ENCODE measurements around the gene RALB.

DNA sequence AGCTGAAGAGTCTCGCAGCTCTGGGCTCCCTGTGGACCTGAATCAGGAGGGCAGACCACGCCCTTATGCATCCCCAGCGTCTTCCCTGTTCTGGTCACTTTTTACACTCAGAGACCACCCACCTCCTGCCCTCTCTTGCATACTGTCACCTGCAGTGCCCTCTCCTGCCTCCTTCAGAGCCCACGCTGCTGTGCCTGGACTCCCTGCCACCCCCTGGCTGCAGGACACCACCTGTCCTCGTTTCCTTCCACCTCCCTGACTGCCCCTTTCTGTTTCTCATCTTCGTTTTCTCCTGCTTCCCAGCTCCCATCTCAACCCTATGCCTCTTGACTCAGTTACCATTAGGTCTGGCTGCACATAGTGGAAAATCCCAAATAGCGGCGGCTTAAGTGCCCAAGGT, 84.1 kb downstream of the RALB start:
- no peak for TF ChIP-seq SMC3 (IDR thresholded peaks at IDR 0.05; ENCODE audit: low read depth, low read length)
- no peak for TF ChIP-seq POLR2A (IDR thresholded peaks at IDR 0.05; ENCODE audit: low read depth, low read length)
- TF ChIP-seq, protein P1, sequence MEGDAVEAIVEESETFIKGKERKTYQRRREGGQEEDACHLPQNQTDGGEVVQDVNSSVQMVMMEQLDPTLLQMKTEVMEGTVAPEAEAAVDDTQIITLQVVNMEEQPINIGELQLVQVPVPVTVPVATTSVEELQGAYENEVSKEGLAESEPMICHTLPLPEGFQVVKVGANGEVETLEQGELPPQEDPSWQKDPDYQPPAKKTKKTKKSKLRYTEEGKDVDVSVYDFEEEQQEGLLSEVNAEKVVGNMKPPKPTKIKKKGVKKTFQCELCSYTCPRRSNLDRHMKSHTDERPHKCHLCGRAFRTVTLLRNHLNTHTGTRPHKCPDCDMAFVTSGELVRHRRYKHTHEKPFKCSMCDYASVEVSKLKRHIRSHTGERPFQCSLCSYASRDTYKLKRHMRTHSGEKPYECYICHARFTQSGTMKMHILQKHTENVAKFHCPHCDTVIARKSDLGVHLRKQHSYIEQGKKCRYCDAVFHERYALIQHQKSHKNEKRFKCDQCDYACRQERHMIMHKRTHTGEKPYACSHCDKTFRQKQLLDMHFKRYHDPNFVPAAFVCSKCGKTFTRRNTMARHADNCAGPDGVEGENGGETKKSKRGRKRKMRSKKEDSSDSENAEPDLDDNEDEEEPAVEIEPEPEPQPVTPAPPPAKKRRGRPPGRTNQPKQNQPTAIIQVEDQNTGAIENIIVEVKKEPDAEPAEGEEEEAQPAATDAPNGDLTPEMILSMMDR (conservative IDR thresholded peaks at IDR 0.05; ENCODE audit: low read depth, low read length), result no peak
- TF ChIP-seq MAZ (IDR thresholded peaks at IDR 0.05; ENCODE audit: borderline replicate concordance, low read depth, low read length), result no peak
